Stimulated activated CD4-positive, alpha-beta T cell treated with anti-CD3 and anti-CD28 coated beads, TNF-alpha, amount 100 ng/mL, for 1 hour (primary cell): ENCODE data around the gene TCAP.

Source experiments
- DNase-seq, 3 donors: peaks; one replicate each; pipeline ENCODE4 v3.0.0-alpha.2; 2020; ENCODE audit warnings: low read depth in 3 of 3, low spot score in 1 of 3

The TCAP gene

DNA sequence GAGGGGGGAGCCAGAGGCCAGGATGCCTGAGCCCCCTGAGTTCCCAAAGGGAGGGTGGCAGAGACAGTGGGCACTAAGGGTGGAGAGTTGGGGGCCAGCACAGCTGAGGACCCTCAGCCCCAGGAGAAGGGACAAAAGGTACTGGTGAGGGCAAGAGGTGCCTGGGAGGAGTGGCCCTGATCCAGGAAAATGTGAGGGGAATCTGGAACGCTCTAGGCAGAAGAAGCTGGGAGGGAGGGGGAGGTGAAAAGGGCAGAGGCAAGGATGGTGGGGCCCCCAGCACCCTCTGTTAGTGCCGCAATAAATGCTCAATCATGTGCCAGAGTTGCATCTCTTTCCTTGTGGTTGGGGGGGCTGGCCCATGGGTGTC, 1.1 kb downstream of the TCAP start:
- no peak for DNase-seq

DNA sequence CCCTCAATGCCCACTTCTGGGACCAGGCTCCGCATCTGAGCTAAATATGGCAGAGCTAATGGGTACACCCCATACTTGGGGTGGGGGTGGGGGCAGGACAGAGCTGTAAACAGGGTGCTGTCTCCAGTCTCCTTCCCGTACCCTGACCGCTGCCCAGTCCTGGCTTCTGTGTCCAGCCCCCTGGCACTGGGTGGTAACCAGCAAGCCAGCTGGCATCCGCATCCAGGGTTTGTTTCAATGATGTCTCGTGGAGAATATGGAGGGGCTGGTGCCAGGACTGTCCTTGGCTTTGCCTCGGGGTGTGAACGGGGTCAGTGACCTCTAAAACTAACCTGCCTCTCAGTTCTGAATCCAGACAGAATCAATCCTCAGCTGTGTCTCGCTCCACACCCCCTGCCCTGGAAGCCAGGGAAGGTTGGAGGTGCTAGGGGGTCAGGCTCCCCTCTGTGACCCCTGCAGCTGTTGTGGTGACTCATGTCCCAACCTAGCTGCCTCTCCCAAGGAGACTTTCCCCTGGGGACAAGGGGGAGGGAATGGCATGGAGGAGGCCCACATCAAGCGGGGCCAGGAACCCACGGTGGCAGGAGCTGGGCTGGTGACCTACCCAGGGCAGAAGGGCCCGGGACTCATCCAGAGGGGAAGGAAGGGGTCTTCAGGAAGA, 1.6 kb downstream of the TCAP start:
- DNase-seq = no peak

GRCh38 chr17:39667262-39667944, 2.3 kb downstream of the TCAP start:
- DNase-seq = no peak

- peak; percentile 15 to 66 (median 38) for DNase-seq
Measured at GRCh38 chr17:39667945-39668924, 3.1 kb downstream of the TCAP start, which contains the start of gene PNMT. PNMT (plus strand) TSS chr17:39668453; CDS start chr17:39668476, 23 bp downstream.

DNA sequence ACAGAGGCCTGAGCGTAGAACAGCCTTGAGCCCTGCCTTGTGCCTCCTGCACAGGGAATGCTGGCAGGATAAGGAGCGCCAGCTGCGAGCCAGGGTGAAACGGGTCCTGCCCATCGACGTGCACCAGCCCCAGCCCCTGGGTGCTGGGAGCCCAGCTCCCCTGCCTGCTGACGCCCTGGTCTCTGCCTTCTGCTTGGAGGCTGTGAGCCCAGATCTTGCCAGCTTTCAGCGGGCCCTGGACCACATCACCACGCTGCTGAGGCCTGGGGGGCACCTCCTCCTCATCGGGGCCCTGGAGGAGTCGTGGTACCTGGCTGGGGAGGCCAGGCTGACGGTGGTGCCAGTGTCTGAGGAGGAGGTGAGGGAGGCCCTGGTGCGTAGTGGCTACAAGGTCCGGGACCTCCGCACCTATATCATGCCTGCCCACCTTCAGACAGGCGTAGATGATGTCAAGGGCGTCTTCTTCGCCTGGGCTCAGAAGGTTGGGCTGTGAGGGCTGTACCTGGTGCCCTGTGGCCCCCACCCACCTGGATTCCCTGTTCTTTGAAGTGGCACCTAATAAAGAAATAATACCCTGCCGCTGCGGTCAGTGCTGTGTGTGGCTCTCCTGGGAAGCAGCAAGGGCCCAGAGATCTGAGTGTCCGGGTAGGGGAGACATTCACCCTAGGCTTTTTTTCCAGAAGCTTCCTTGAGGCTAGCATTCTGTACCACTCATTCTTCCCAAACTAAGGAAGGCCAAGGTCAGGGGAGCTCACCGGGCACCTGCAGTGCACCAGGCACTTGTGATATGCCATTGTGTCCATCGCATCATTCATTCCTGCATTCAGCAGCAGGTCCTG, 5.0 kb downstream of the TCAP start:
- DNase-seq = no peak

DNA sequence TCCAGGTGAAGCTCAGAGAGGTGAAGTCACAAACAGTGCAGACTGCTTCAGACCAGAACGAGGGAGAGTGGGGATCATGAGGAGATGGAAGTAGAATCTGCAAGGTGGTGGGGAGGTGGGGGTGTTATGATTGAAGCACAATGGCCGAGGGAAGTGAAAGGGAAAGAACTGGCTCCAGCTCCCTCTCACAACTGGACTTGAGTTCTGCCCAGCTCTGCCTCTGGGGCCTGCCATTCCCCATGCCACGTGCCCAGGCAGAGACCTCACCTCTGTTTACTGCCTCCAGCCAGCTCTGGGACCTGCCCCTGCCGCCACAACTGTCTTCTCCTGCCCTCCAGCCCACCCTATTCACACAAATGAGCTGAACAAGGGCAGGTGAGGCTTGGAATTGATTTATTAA, 5.6 kb downstream of the TCAP start:
- DNase-seq = no peak

DNA sequence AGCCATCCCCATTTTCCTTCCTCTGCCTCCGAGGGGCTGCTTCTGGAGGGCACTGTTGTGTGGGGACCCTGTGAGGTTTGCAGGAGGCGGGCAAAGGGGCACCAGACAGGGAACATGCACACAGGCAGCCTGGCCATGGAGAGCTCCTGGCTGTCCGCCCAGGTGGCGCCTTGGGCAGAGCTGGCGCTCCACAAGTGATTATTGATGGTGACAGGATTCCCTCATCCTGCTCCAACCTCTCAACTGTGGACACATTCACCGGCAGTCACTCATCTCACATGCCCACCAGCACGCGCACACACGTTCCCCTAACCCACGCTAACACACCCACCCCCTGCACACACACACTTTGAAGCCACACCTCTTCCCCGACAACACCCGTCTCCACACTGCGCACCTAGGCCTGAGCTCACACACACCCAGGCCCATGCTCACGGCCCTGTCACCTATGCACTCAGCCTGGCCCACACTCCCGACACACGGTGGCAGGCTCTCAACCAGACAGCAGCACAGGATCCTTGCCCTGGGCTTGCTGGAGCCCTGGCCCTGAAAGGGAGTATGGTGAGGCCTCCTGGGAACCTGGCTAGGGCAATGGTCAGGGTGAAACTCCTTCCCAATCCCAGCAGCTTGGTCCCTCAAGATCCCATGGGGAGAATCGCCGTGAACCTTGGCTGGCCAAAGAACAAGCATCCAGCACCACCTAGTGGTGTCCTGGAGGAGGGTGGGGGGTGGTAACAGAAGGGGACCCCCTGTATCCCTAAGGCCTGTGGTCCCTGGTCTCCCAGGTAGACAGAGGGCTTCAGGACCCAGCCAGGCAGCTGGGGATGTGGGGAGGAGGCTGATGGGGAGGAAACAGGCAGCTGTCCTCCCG, 6.7 kb downstream of the TCAP start:
- DNase-seq = no peak

- DNase-seq = no peak
Measured at GRCh38 chr17:39672522-39673334, 7.6 kb downstream of the TCAP start.

DNA sequence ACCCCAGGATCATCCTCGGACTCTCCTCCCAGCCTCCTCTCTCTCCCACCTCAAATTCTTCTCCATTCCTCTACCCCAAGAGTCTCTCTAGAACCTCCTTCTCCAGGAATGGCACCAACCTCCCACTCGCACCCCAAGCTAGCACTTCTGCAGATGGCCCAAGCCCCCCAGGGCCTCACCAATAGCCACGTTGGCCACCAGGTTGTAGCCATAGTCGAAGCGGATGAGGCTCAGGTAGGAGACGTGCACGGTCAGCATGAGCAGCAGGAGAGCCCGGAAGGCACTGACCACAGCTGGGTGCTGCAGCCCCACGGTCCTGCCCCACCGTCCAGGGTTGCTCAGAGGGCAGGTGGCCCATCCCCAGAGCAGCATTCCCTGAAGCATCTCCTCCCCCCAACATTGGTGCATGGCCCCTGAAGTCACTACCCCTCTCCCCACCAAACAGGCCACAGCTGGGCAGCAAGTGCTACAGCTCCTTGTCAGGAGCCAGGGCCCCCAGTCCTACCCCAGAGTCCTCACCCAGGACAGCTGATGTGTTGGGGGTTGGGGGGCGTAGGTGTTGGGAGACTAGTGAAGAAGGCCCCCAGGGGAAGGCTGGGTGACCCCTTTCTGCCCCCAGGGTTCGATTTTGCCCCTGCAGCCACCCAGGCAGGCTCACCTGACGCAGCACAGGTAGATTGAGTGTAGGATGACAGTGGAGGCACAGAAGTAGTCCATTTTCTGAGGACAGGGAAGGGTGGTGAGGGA, 8.4 kb downstream of the TCAP start:
- no peak for DNase-seq

DNA sequence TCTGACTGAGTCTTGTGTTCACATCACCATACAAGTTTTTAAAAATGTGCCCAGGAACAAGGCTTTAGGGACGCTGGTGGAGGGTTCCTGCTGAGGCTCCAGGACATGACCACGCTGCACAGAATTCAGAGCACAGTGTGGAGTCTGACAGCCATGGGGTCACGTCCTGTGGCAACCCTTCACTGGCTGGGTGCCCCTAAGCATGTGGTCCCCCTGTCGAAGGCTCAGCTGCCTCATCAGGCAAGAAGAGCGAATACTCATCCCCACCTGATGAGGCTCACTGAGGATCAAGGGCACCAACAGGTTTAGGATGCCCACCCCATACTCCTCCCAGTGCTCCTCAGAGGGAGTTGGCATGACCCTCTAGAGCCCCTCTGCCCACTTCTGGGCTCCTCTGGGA, 9.0 kb downstream of the TCAP start:
- DNase-seq = no peak

GRCh38 chr17:39674702-39675389, 9.7 kb downstream of the TCAP start:
- no peak for DNase-seq

DNA sequence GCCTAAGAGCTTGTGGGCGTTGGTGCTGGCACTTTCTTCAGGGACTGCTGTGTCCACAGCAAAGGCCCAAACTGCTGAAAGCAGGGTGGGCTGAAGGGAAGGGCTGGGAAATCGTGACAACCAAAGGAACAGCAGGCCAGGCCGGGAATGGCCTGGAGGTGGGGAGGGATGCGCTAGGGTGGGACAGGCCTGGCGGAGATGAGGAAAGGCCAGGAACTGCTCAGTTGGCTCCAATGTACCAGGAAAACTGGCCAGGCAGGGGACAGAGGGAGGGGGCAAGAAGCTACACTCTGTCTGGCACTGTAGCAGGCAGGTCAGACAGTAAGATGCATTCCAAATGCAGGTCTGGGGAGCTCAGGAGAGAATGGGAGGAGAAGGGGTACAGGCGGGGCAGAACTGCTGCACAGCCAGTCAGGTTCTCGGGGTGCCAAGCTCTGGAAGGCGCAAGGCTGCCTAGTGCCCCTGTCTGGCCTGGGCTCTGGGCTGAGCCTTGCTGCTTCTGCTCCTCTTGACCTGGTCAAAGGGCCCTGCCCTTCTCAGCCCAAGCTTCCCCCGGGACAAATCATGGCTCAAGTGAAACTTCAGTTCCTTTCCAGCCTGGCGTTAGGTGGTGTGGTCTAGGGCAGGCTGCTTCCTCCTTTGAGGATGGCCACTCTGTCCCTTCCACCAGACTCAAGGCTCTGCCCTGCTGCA, 10.4 kb downstream of the TCAP start:
- no peak for DNase-seq

- DNase-seq = no peak
Measured at GRCh38 chr17:39676198-39676819, 11.2 kb downstream of the TCAP start.

GRCh38 chr17:39677072-39677471, 11.9 kb downstream of the TCAP start:
- no peak for DNase-seq

GRCh38 chr17:39677542-39678339, 12.6 kb downstream of the TCAP start:
- no peak for DNase-seq
